Liver (tissue), 9 donors: Measurements from ENCODE around the gene SEPTIN5. TPM values are rescaled to one million over a fixed set of nuclear protein-coding genes. Genes with fewer than 3 reads are reported as not detected.

Experiments
- DNase-seq: peaks from one replicate; pipeline ENCODE4 v3.0.0-alpha.2; 2017; ENCODE audit warnings: low spot score
- H3K27ac ChIP-seq, 2 donors: one replicate each; pipeline ENCODE4 v1.7.0; 2013; ENCODE audit warnings: inconsistent platforms in 2 of 2, low read length in 2 of 2, control low read depth in 1 of 2, low read depth in 1 of 2, mild to moderate bottlenecking in 1 of 2
- H3K27me3 ChIP-seq, 4 donors: one replicate each; pipeline versions ENCODE4 v1.6.1 to v1.7.0; 2013; ENCODE audit warnings: low read length in 3 of 4, inconsistent platforms in 1 of 4, mild to moderate bottlenecking in 1 of 4, moderate library complexity in 1 of 4; ENCODE audit not compliant: control insufficient read depth in 4 of 4, insufficient read depth in 4 of 4
- H3K36me3 ChIP-seq, 4 donors: one replicate each; pipeline versions ENCODE4 v1.6.1 to v1.7.0; 2013; ENCODE audit warnings: low read length in 3 of 4, mild to moderate bottlenecking in 3 of 4, low read depth in 1 of 4, moderate library complexity in 1 of 4; ENCODE audit not compliant: control insufficient read depth in 4 of 4, insufficient read depth in 3 of 4
- H3K4me1 ChIP-seq, 4 donors: one replicate each; pipeline versions ENCODE4 v1.6.1 to v1.7.0; 2013; ENCODE audit warnings: low read length in 3 of 4, mild to moderate bottlenecking in 3 of 4, moderate library complexity in 1 of 4; ENCODE audit not compliant: control insufficient read depth in 4 of 4, insufficient read depth in 4 of 4
- H3K4me3 ChIP-seq, 3 donors: one replicate each; pipeline versions ENCODE4 v1.6.1 to v1.7.0; 2013; ENCODE audit warnings: low read length in 3 of 3, control low read depth in 1 of 3, low read depth in 1 of 3, mild to moderate bottlenecking in 1 of 3
- H3K9ac ChIP-seq, 2 donors: one replicate each; pipeline ENCODE4 v1.7.0; 2013; ENCODE audit warnings: low read length in 2 of 2, mild to moderate bottlenecking in 2 of 2, moderate library complexity in 2 of 2, control low read depth in 1 of 2, low read depth in 1 of 2
- H3K9me3 ChIP-seq, 4 donors: one replicate each; pipeline versions ENCODE4 v1.6.1 to v1.7.0; 2013; ENCODE audit warnings: low read length in 3 of 4; ENCODE audit not compliant: control insufficient read depth in 4 of 4
- ATF3 ChIP-seq: IDR thresholded peaks from 2 replicates; pipeline ENCODE4 v1.6.1; 2016; ENCODE audit warnings: antibody characterized with exemption
- CTCF ChIP-seq: fragments of 150-350 bp; IDR thresholded peaks from 2 replicates; pipeline ENCODE4 v1.5.1; 2017; ENCODE audit warnings: improper control_type of control experiment, low read depth, low read length; ENCODE audit not compliant: missing input control
- EGR1 ChIP-seq, 2 donors: IDR thresholded peaks; 2 replicates each; pipeline ENCODE4 v1.6.1; 2016 to 2018; ENCODE audit warnings: antibody characterized with exemption in 2 of 2, low read depth in 2 of 2
- FOXA1 ChIP-seq: IDR thresholded peaks from 2 replicates; pipeline ENCODE4 v1.6.1; 2016; ENCODE audit warnings: antibody characterized with exemption
- FOXA2 ChIP-seq: IDR thresholded peaks from 2 replicates; pipeline ENCODE4 v1.6.1; 2016; ENCODE audit warnings: antibody characterized with exemption
- GABPA ChIP-seq, 2 donors: IDR thresholded peaks in 1 of 2; conservative IDR thresholded peaks in 1 of 2; 2 replicates each; pipeline ENCODE4 v1.6.1; 2016; ENCODE audit warnings: antibody characterized with exemption in 2 of 2, mild to moderate bottlenecking in 1 of 2, moderate library complexity in 1 of 2
- HNF4A ChIP-seq, 2 donors: conservative IDR thresholded peaks; 2 replicates each; pipeline ENCODE4 v1.6.1; 2016; ENCODE audit warnings: antibody characterized with exemption in 2 of 2, mild to moderate bottlenecking in 2 of 2
- HNF4G ChIP-seq: IDR thresholded peaks from 2 replicates; pipeline ENCODE4 v1.6.1; 2016; ENCODE audit warnings: antibody characterized with exemption
- JUND ChIP-seq, 2 donors: IDR thresholded peaks; 2 replicates each; pipeline ENCODE4 v1.6.1; 2016; ENCODE audit warnings: antibody characterized with exemption in 2 of 2
- MAX ChIP-seq: IDR thresholded peaks from 2 replicates; pipeline ENCODE4 v1.6.1; 2016; ENCODE audit warnings: antibody characterized with exemption
- NR2F2 ChIP-seq: IDR thresholded peaks from 2 replicates; pipeline ENCODE4 v1.6.1; 2016; ENCODE audit warnings: antibody characterized with exemption
- RAD21 ChIP-seq, 2 donors: IDR thresholded peaks; 2 replicates each; pipeline ENCODE4 v1.6.1; 2016; ENCODE audit warnings: antibody characterized with exemption in 2 of 2, mild to moderate bottlenecking in 2 of 2
- REST ChIP-seq: IDR thresholded peaks from 2 replicates; pipeline ENCODE4 v1.6.1; 2016; ENCODE audit warnings: antibody characterized with exemption, mild to moderate bottlenecking
- RXRA ChIP-seq, 2 donors: IDR thresholded peaks; 2 replicates each; pipeline ENCODE4 v1.6.1; 2017 to 2018; ENCODE audit warnings: antibody characterized with exemption in 2 of 2, mild to moderate bottlenecking in 1 of 2
- SP1 ChIP-seq: IDR thresholded peaks from 2 replicates; pipeline ENCODE4 v1.6.1; 2018; ENCODE audit warnings: antibody characterized with exemption, mild to moderate bottlenecking
- TAF1 ChIP-seq: conservative IDR thresholded peaks from 2 replicates; pipeline ENCODE4 v1.6.1; 2016; ENCODE audit warnings: antibody characterized with exemption, mild to moderate bottlenecking
- YY1 ChIP-seq: IDR thresholded peaks from 2 replicates; pipeline ENCODE4 v1.6.1; 2016; ENCODE audit warnings: antibody characterized with exemption, mild to moderate bottlenecking
- ZBTB33 ChIP-seq: IDR thresholded peaks from 2 replicates; pipeline ENCODE4 v1.6.1; 2016; ENCODE audit warnings: antibody characterized with exemption
- WGBS: extraction: QIAGEN DNeasy Blood & Tissue Kit; methylation state at CpG from one replicate; pipeline ENCODE4 v1.1.7; 2013; 5-methylcytosine and 5-hydroxymethylcytosine counted together
- polyA plus RNA-seq, 2 donors: library from polyadenylated mRNA; stranded (reverse) in 1 of 2; unstranded in 1 of 2; fragments of 200-250 nt in 1 of 2; fragments of >200 nt in 1 of 2; fragmentation: Nextera tagmentation in 1 of 2; extraction: Ambion mirVana in 1 of 2; gene quantifications; one replicate each; pipeline versions ENCODE4 v1.2.1 to v1.2.3, GENCODE V29; 2013 to 2015
- total RNA-seq, 2 donors: library from RNA; depleted of rRNA; stranded (reverse); fragments of >200 nt; gene quantifications; one replicate each; pipeline ENCODE4 v1.2.3, GENCODE V29; 2014
- donor health status: healthy.
- donor health status: healthy.
- donor health status: healthy.
- donor health status: healthy.
- donor health status: healthy.

Gene SEPTIN5
- total and polyA plus RNA-seq, 4 donors: 0.26 to 3.5 (median 2.8) TPM

DNA sequence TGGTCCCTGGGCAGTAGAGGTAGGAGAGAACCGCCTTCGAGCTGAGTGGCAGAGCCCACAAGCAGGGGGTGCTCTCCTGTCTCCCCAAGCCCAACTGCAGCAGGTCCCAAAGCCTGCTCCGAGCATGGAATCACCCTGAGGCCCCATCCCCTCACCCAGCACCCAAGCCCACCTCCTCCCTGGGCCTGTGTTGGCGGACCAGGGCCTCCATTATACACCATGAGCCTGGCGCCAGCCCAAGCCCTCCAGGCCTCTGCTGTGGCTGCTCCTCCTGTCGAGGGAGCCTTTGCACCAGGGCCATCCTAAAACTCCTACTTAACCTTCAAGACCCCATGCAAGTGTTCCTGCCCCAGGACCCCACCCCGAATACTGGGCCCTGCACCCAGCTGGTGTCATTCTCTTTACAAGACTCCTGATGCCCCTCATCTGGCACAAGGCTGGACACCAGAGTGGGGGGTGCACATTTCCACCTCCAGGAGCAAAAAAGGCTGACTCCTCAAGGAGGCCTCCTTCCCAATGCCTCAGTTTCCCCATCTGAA, 25.7 kb downstream of the SEPTIN5 start:
- TF ChIP-seq FOXA1 (no peak), ATF3 (no peak), SP1 (no peak), ZBTB33 (no peak), CTCF (no peak), YY1 (no peak), HNF4A (conservative IDR thresholded peaks at IDR 0.05) (no peak), REST (no peak), JUND (IDR thresholded peaks at IDR 0.05) (no peak), RAD21 (IDR thresholded peaks at IDR 0.05) (no peak), HNF4G (no peak), GABPA (IDR thresholded peaks at IDR 0.05 in 1 of 2, conservative IDR thresholded peaks at IDR 0.05 in 1 of 2) (no peak), FOXA2 (no peak), NR2F2 (no peak), TAF1 (no peak), RXRA (IDR thresholded peaks at IDR 0.05) (no peak), EGR1 (IDR thresholded peaks at IDR 0.05; ENCODE audit: low read depth in 2 of 2) (no peak), MAX (no peak)
- Histone ChIP-seq H3K4me3 (no peak overlapping the region), H3K36me3 (no peaks in the 10 kb centered on the region), H3K27me3 (no peaks in the 10 kb centered on the region), H3K27ac (no peak overlapping the region), H3K9me3 (no peaks in the 10 kb centered on the region), H3K4me1 (no peaks in the 10 kb centered on the region), H3K9ac (no peak overlapping the region)
- DNase-seq: no peak
- WGBS: 89% methylated on average over 7 of the region's 7 CpGs
